Upper lobe of right lung (tissue), 1 donor: Measurements from ENCODE around the gene CDYL. TPM values are rescaled to one million over a fixed set of nuclear protein-coding genes. Genes with fewer than 3 reads are reported as not detected.

ENCODE experiments used
- ATAC-seq: fragments of 200-7000 bp; cut with Tn5 transposase; one replicate; pipeline ENCODE4 v1.9.1; 2020; ENCODE audit warnings: mild to moderate bottlenecking, moderate library complexity
- DNase-seq: peaks from one replicate; pipeline ENCODE4 v3.0.0-alpha.2; 2020
- H3K27ac ChIP-seq: fragments of 200-600 bp; one replicate; pipeline ENCODE4 v1.8.0; 2022
- H3K27me3 ChIP-seq: fragments of 200-600 bp; one replicate; pipeline ENCODE4 v1.8.0; 2022; ENCODE audit warnings: mild to moderate bottlenecking
- H3K36me3 ChIP-seq: fragments of 200-600 bp; one replicate; pipeline ENCODE4 v1.8.0; 2022
- H3K4me1 ChIP-seq: fragments of 200-600 bp; one replicate; pipeline ENCODE4 v1.8.0; 2022
- H3K4me3 ChIP-seq: fragments of 200-600 bp; one replicate; pipeline ENCODE4 v1.8.0; 2022; ENCODE audit warnings: mild to moderate bottlenecking
- H3K9me3 ChIP-seq: fragments of 200-600 bp; one replicate; pipeline ENCODE4 v1.8.0; 2022
- CTCF ChIP-seq: fragments of 200-600 bp; IDR thresholded peaks from one replicate; pipeline ENCODE4 v1.8.0; 2022; ENCODE audit warnings: antibody characterized with exemption
- intact Hi-C: fragments of 100-400 bp; cut with DNase I; formaldehyde crosslinking; loops from one replicate; pipeline ENCODE4 v1.11.0; 2022
- total RNA-seq: library from RNA; stranded (reverse); fragmentation: NEBNext Ultra II Directional; extraction: Animal tissue kit (Norgen Biotek cat#: 25700); gene quantifications from one replicate; pipeline ENCODE4 v1.2.1, GENCODE V29; 2021
- donor health status: DM: no; HTN: yes; CAD: no; lungs with severe emphysema.

CDYL gene
- total RNA-seq, 1 donor from 2014 or later = 40.8 TPM

GRCh38 chr6:4888841-4889240 is 112.6 kb downstream of the CDYL start:
- Histone ChIP-seq H3K9me3 (no peaks in the 10 kb centered on the region), H3K27me3 (no peaks in the 10 kb centered on the region), H3K27ac (no peak overlapping the region), H3K4me3 (no peak overlapping the region), H3K4me1 (no peaks in the 10 kb centered on the region), H3K36me3 (peaks cover 16% of the 10 kb centered on the region)
- DNase-seq (no peak), ATAC-seq (no peak)
- TF ChIP-seq CTCF = no peak
- intact Hi-C loops = no loop called here

- Histone ChIP-seq H3K4me3 (no peak overlapping the region), H3K4me1 (no peaks in the 10 kb centered on the region), H3K9me3 (no peaks in the 10 kb centered on the region), H3K36me3 (peaks cover 16% of the 10 kb centered on the region), H3K27me3 (no peaks in the 10 kb centered on the region), H3K27ac (no peak overlapping the region)
- TF ChIP-seq CTCF = no peak
- ATAC-seq = peak; percentile 59
- intact Hi-C loops = no loop called here
- DNase-seq = no peak
These were observed 113.5 kb downstream of the CDYL start for GRCh38 chr6:4889701-4890100.

GRCh38 chr6:4890191-4890590 is 114.0 kb downstream of the CDYL start:
- intact Hi-C loops = no loop called here

GRCh38 chr6:4890627-4891026 is 114.4 kb downstream of the CDYL start:
- ATAC-seq (no peak), DNase-seq (no peak)
- no peaks in the 10 kb centered on the region for H3K9me3 ChIP-seq
- no peaks in the 10 kb centered on the region for H3K27me3 ChIP-seq
- H3K27ac ChIP-seq = no peak overlapping the region
- H3K4me1 ChIP-seq = no peaks in the 10 kb centered on the region
- H3K4me3 ChIP-seq = no peak overlapping the region
- H3K36me3 ChIP-seq = peaks cover 16% of the 10 kb centered on the region
- no peak for TF ChIP-seq CTCF
- intact Hi-C loops = no loop called here

More at GRCh38 chr6:4890191-4890590, 114.0 kb downstream of the CDYL start:
- peaks cover 16% of the 10 kb centered on the region for H3K36me3 ChIP-seq
- no peaks in the 10 kb centered on the region for H3K9me3 ChIP-seq
- no peaks in the 10 kb centered on the region for H3K4me1 ChIP-seq
- H3K4me3 ChIP-seq = no peak overlapping the region
- ATAC-seq = no peak
- TF ChIP-seq CTCF = no peak
- H3K27ac ChIP-seq = no peak overlapping the region
- no peaks in the 10 kb centered on the region for H3K27me3 ChIP-seq
- no peak for DNase-seq

GRCh38 chr6:4891141-4891540 is 114.9 kb downstream of the CDYL start:
- Histone ChIP-seq H3K36me3 (peaks cover 16% of the 10 kb centered on the region), H3K27me3 (no peaks in the 10 kb centered on the region), H3K27ac (no peak overlapping the region), H3K4me3 (no peak overlapping the region), H3K9me3 (no peaks in the 10 kb centered on the region), H3K4me1 (no peaks in the 10 kb centered on the region)
- TF ChIP-seq CTCF = no peak
- no peak for ATAC-seq
- DNase-seq = no peak
- intact Hi-C loops = no loop called here
